Measurements from ENCODE around the gene AGFG2. TPM values are rescaled to one million over a fixed set of nuclear protein-coding genes. Genes with fewer than 3 reads are reported as not detected.

The AGFG2 gene
- total RNA-seq, 1 donor from 2014 or later, result 30.0 TPM

GRCh38 chr7:100609958-100610357 lies 71.0 kb downstream of the AGFG2 start:
- Histone ChIP-seq H3K9me3 (no peaks in the 10 kb centered on the region), H3K4me1 (peaks cover 3 to 16% of the 10 kb centered on the region in 2 donors), H3K4me3 (no peak overlapping the region), H3K36me3 (no peaks in the 10 kb centered on the region), H3K27ac (no peak overlapping the region), H3K27me3 (no peaks in the 10 kb centered on the region)
- no peak for TF ChIP-seq CTCF (IDR thresholded peaks at IDR 0.05)
- no peak for DNase-seq (ENCODE audit: low spot score in 2 of 2)
- intact Hi-C loops (cut with DNase I), result loop anchor here (5.0 kb wide), 3 partner anchors 82 to 173 kb away; partner anchors contain the start of genes GIGYF1 and PPP1R35

DNA sequence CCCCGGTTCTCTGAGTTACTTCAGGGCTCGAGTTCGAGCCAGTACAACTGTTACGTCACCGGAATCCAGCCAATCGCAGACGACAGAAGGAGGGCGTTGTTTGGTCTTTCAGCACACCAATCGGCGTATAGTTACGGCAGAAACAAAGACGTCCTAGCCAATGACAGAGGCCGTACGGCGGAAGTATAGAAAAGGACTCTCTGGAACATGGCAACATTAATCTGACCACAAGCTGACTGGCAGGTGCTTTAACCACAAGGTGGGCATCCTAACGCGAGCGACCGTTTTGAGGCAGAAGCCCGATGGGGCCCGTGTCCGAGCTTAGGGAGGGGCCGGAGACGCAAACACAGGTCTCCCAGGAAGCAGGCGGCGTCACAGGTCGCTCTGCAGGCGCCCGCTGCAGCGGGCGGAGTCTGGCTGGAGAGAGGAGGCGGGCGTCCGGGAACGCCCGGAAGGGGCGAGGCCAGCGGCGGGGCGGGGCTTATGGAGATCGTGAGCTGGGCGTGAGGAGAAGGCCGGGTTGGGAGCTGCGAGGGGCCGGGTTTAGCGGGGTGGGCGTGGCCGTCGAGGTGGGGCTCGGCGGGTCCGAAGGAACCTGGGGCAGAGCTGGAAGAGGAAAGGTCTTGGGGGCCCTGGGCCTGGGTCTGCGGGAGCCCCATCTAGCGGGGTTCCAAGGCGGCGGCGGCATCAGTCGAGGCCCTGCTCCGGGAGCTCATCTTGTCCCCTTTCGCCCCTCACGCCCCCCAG lies 73.2 kb downstream of the AGFG2 start, which contains the start of gene MOSPD3:
MOSPD3 (plus strand) TSS at position 558 of the 747 bp plus-strand sequence. CDS start 252 bp downstream, outside the sequence.
- DNase-seq (ENCODE audit: low spot score in 2 of 2), result peak; percentile 95 to 100
- peak within 1 kb of the TSS; percentile 86 to 88 for H3K27ac ChIP-seq
- H3K4me3 ChIP-seq, result peak within 1 kb of the TSS; percentile 84 to 93
- H3K36me3 ChIP-seq, result no peaks in the 10 kb centered on the region
- no peaks in the 10 kb centered on the region for H3K27me3 ChIP-seq
- no peak for TF ChIP-seq CTCF (IDR thresholded peaks at IDR 0.05)
- no peaks in the 10 kb centered on the region for H3K9me3 ChIP-seq
- H3K4me1 ChIP-seq, result peaks cover 3 to 11% of the 10 kb centered on the region in 2 donors
- intact Hi-C loops (cut with DNase I), result loop anchor here (1.0 to 5.0 kb wide), 7 partner anchors 8 to 175 kb away; partner anchors contain the start of genes AGFG2, FBXO24, GIGYF1 and GNB2

DNA sequence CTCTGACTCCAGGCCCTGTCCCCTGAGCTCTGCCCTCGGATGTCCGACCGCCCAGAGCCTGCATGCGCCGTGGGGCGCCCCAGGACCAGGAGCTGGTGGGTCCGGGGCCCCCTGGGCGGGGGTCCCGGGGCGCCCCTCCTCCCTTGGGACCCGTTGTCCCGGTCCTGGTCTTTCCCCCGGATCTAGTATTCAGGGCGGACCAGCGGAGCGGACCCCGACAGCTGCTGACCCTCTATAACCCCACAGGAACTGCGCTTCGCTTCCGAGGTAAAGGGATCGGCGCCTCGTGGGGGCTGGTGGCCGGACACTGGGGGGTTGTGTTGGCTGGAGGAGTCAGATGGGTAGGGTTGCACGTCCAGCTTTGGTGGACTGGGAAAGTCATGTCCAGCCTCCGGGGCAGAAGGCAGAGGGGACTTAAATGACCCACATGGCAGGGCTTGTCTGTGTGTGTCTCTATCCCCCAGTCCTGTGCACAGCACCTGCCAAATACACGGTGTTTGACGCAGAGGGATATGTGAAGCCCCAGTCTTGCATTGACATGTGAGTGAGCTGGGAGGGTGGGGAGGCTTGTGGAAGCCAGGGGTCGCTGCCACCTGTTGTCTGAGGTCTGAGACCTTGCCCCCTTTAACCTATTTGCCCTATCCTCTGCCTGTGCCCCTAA lies 73.9 kb downstream of the AGFG2 start:
- Histone ChIP-seq H3K4me1 (peaks cover 3 to 11% of the 10 kb centered on the region in 2 donors), H3K4me3 (peak overlapping the region; percentile 84 to 93), H3K27me3 (no peaks in the 10 kb centered on the region), H3K27ac (peak overlapping the region; percentile 38 to 86), H3K9me3 (no peaks in the 10 kb centered on the region), H3K36me3 (peaks cover 0 to under 1% of the 10 kb centered on the region in 2 donors)
- TF ChIP-seq CTCF (IDR thresholded peaks at IDR 0.05), result no peak
- intact Hi-C loops (cut with DNase I), result loop anchor here (1.0 to 5.0 kb wide), 7 partner anchors 9 to 176 kb away; partner anchors contain the start of genes AGFG2, FBXO24, GIGYF1 and GNB2
- no peak for DNase-seq (ENCODE audit: low spot score in 2 of 2)

- no peaks in the 10 kb centered on the region for H3K9me3 ChIP-seq
- H3K4me1 ChIP-seq, result peaks cover 3 to 11% of the 10 kb centered on the region in 2 donors
- H3K27me3 ChIP-seq, result no peaks in the 10 kb centered on the region
- DNase-seq (ENCODE audit: low spot score in 2 of 2), result no peak
- intact Hi-C loops (cut with DNase I), result loop anchor here (2.0 to 5.0 kb wide), 4 partner anchors 75 to 176 kb away; partner anchors contain the start of genes AGFG2, GIGYF1 and PPP1R35
- TF ChIP-seq CTCF (IDR thresholded peaks at IDR 0.05), result no peak
- H3K4me3 ChIP-seq, result peak overlapping the region; percentile 84 to 93
- H3K36me3 ChIP-seq, result peaks cover 0 to 5% of the 10 kb centered on the region in 2 donors
- H3K27ac ChIP-seq, result no peak overlapping the region
Measured at GRCh38 chr7:100613412-100614175, 74.6 kb downstream of the AGFG2 start.

- Histone ChIP-seq H3K36me3 (peaks cover 0 to 5% of the 10 kb centered on the region in 2 donors), H3K27me3 (no peaks in the 10 kb centered on the region), H3K27ac (no peak overlapping the region), H3K9me3 (no peaks in the 10 kb centered on the region), H3K4me1 (peaks cover 3 to 11% of the 10 kb centered on the region in 2 donors), H3K4me3 (no peak overlapping the region)
- no peak for DNase-seq (ENCODE audit: low spot score in 2 of 2)
- no peak for TF ChIP-seq CTCF (IDR thresholded peaks at IDR 0.05)
- intact Hi-C loops (cut with DNase I), result loop anchor here (5.0 kb wide), 3 partner anchors 78 to 177 kb away; partner anchors contain the start of genes GIGYF1 and PPP1R35
Measured at GRCh38 chr7:100614308-100614861, 75.4 kb downstream of the AGFG2 start.

All from ascending aorta (tissue), 2 donors.